OCI-LY7 (cell line): Measurements from ENCODE around the gene ACTBL2. TPM values are rescaled to one million over a fixed set of nuclear protein-coding genes. Genes with fewer than 3 reads are reported as not detected.

Experiments used
- BruUV-seq: library from RNA; stranded (reverse); fragments of 400-500 nt; replicated peaks from 2 replicates; lab custom pipeline; 2021; lab: Mats Ljungman, UMichigan
- CTCF ChIA-PET: fragments of 300-600 bp; sonication (Branson Sonifier 250); formaldehyde crosslinking; loops from one replicate; lab custom pipeline; 2022; ENCODE audit warnings: antibody characterized with exemption; ENCODE audit not compliant: unreplicated experiment; lab: Charles Lee
- POLR2A ChIA-PET: fragments of 300-600 bp; sonication (Branson Sonifier 250); formaldehyde crosslinking; loops from one replicate; lab custom pipeline; 2022; ENCODE audit warnings: antibody characterized with exemption; lab: Charles Lee
- DNase-seq: peaks from one replicate; pipeline ENCODE4 v3.0.0-alpha.2; 2015; ENCODE audit warnings: low spot score
- H2AFZ ChIP-seq: fragments of 200-600 bp; sonication (generic), shearing (Covaris generic); 2 replicates; pipeline ENCODE4 v1.6.1; 2014; ENCODE audit warnings: mild to moderate bottlenecking, antibody characterized with exemption, low read length, moderate library complexity
- H3K27ac ChIP-seq: fragments of 200-600 bp; sonication (generic); 2 replicates; pipeline ENCODE4 v1.5.1; 2014; ENCODE audit warnings: mixed run types, low read depth, mild to moderate bottlenecking, moderate library complexity, low read length, inconsistent platforms; ENCODE audit not compliant: poor library complexity, severe bottlenecking
- H3K36me3 ChIP-seq: fragments of 200-600 bp; sonication (generic); 2 replicates; pipeline ENCODE4 v1.6.1; 2014; ENCODE audit warnings: mild to moderate bottlenecking, antibody characterized with exemption, low read length, moderate library complexity, mixed read lengths; ENCODE audit not compliant: insufficient read depth
- H3K4me1 ChIP-seq: fragments of 200-600 bp; sonication (generic); 2 replicates; pipeline ENCODE4 v1.5.1; 2014; ENCODE audit warnings: mild to moderate bottlenecking, low read length; ENCODE audit not compliant: insufficient read depth, poor library complexity, severe bottlenecking
- H3K4me2 ChIP-seq: fragments of 200-600 bp; sonication (generic); 2 replicates; pipeline ENCODE4 v1.6.1; 2014; ENCODE audit warnings: mild to moderate bottlenecking, low read length
- H3K4me3 ChIP-seq: fragments of 200-600 bp; sonication (generic); 2 replicates; pipeline ENCODE4 v1.5.1; 2014; ENCODE audit warnings: mild to moderate bottlenecking, low read depth, low read length; ENCODE audit not compliant: poor library complexity, severe bottlenecking
- H3K79me2 ChIP-seq: fragments of 200-600 bp; sonication (generic); 2 replicates; pipeline ENCODE4 v1.6.1; 2016; ENCODE audit warnings: low read depth, mild to moderate bottlenecking, low read length, moderate library complexity, mixed read lengths; ENCODE audit not compliant: insufficient read depth
- H3K9me2 ChIP-seq: fragments of 200-600 bp; sonication (generic); 2 replicates; pipeline ENCODE4 v1.6.1; 2016; ENCODE audit warnings: mild to moderate bottlenecking, low read length, mixed read lengths; ENCODE audit not compliant: insufficient read depth
- H3K9me3 ChIP-seq: fragments of 200-600 bp; sonication (generic); 2 replicates; pipeline ENCODE4 v1.6.1; 2014; ENCODE audit warnings: mild to moderate bottlenecking, mixed run types, low read length, mixed read lengths
- H4K20me1 ChIP-seq: fragments of 200-600 bp; sonication (generic); 2 replicates; pipeline ENCODE4 v1.6.1; 2014; ENCODE audit warnings: mild to moderate bottlenecking, antibody characterized with exemption, low read length, moderate library complexity, mixed read lengths; ENCODE audit not compliant: insufficient read depth
- CTCF ChIP-seq: fragments of 200-600 bp; sonication (generic); conservative IDR thresholded peaks from 2 replicates; pipeline ENCODE4 v1.5.1; 2014; ENCODE audit warnings: mild to moderate bottlenecking, antibody characterized with exemption, low read length, moderate library complexity, mixed read lengths
- EZH2phosphoT487 ChIP-seq: fragments of 200-600 bp; sonication (generic); IDR thresholded peaks from 2 replicates; pipeline ENCODE4 v1.6.1; 2018; ENCODE audit warnings: low read depth, borderline replicate concordance, mild to moderate bottlenecking, mixed run types, antibody characterized with exemption, low read length, moderate library complexity, mixed read lengths
- intact Hi-C: fragments of 100-400 bp; cut with micrococcal nuclease; formaldehyde crosslinking; loops from one replicate; pipeline ENCODE4 v1.10.0; 2022; ENCODE audit not compliant: unreplicated experiment
- total RNA-seq, 2 experiments: library from RNA; depleted of rRNA in 1 of 2; stranded (reverse); fragments of >200 nt in 1 of 2; shearing (Covaris generic) in 1 of 2; gene quantifications; 2 replicates each; pipeline ENCODE4 v1.2.3, GENCODE V29; 2014 to 2022

Gene ACTBL2
- total RNA-seq, 2 experiments from 2014 or later = not detected

GRCh38 chr5:57456531-57457135 is 26.0 kb downstream of the ACTBL2 start:
- Histone ChIP-seq H3K27ac (no peak overlapping the region), H3K4me3 (no peak overlapping the region), H3K4me1 (no peaks in the 10 kb centered on the region), H3K79me2 (no peaks in the 10 kb centered on the region), H2AFZ (no peak overlapping the region), H4K20me1 (no peaks in the 10 kb centered on the region), H3K4me2 (no peak overlapping the region), H3K9me2 (no peaks in the 10 kb centered on the region), H3K36me3 (no peaks in the 10 kb centered on the region), H3K9me3 (no peaks in the 10 kb centered on the region)
- CTCF ChIA-PET = interaction anchor here (0.6 kb wide), 1 partner anchor 440 kb away, joined by 3 read pairs; no protein-coding TSS in a partner anchor
- no peak for TF ChIP-seq EZH2phosphoT487
- no peak for TF ChIP-seq CTCF
- no peak for DNase-seq
- intact Hi-C loops = no loop called here
- POLR2A ChIA-PET = interaction anchor here (0.6 to 1.5 kb wide), 2 partner anchors 14 to 182 kb away, joined by 4 read pairs; no protein-coding TSS in a partner anchor
- BruUV-seq = no TSS peak

DNA sequence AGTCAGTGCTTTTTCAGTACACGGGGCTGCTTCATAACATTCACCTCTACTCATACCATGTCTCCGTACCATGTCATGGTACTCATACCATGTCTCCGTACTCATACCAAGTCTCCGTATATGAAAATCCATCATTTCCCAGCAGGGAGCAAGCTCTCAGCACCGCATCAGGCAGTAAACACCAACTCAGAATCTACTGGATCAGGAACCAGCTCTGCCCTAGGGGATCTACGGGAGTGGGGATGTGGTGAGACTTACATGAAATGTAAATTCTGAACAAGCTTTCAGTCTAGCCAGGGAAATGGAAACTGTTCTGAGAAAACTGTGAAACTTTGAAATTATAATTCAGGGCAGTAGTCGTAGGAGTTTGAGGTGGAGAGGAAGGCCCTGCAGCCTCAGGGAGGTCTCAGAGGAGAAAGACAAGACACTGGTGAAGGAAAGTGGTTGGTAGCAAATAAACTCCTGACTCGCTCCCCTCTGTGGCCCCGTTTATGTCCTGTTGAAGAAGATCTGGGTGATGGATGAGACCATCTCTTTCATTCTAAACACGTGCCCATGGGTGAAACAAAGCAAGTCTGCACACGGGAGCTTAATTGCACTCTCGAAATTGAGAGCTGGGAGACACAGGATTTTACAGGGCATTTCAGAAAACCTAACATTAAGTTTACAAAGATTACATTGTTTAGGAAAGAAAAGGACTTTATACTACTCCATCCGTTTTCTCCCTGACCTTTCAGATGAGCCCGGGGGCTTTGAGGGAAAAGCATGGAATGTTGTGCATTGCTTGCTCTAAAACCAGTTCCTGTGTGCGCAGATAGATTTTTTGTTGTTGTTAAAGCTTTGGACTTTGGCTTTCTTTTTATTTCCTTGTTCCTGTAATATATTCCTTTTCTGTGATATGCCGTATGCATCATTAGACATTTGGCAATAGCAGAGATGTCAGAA is 26.8 kb downstream of the ACTBL2 start:
- BruUV-seq = no TSS peak
- intact Hi-C loops = no loop called here
- no peak for DNase-seq
- ChIA-PET POLR2A (interaction anchor here (0.5 to 0.6 kb wide), 3 partner anchors 9 to 181 kb away, joined by 3 to 4 read pairs (median 4); no protein-coding TSS in a partner anchor), CTCF (no interaction called here)
- no peak overlapping the region for H2AFZ ChIP-seq
- no peaks in the 10 kb centered on the region for H4K20me1 ChIP-seq
- no peak overlapping the region for H3K27ac ChIP-seq
- H3K36me3 ChIP-seq = no peaks in the 10 kb centered on the region
- H3K79me2 ChIP-seq = no peaks in the 10 kb centered on the region
- no peaks in the 10 kb centered on the region for H3K4me1 ChIP-seq
- no peaks in the 10 kb centered on the region for H3K9me3 ChIP-seq
- no peaks in the 10 kb centered on the region for H3K9me2 ChIP-seq
- TF ChIP-seq CTCF = no peak
- no peak for TF ChIP-seq EZH2phosphoT487
- no peak overlapping the region for H3K4me2 ChIP-seq
- no peak overlapping the region for H3K4me3 ChIP-seq
